Gastroesophageal sphincter (tissue), 3 donors: ENCODE measurements around the gene RNF212.

Source experiments
- EP300 ChIP-seq: sonication (generic); formaldehyde crosslinking; IDR thresholded peaks from one replicate; pipeline ENCODE4 v1.6.1; 2017; ENCODE audit warnings: antibody characterized with exemption, mild to moderate bottlenecking
- TF ChIP-seq, protein P1 (sequence below), 4 experiments: fragments of 200-600 bp in 2 of 4; fragments of 450-650 bp in 2 of 4; sonication (generic) in 1 of 4; IDR thresholded peaks; one replicate each; pipeline ENCODE4 v1.5.1; 2017 to 2019; ENCODE audit warnings: antibody characterized with exemption in 4 of 4, mild to moderate bottlenecking in 2 of 4, moderate library complexity in 2 of 4

DNA sequence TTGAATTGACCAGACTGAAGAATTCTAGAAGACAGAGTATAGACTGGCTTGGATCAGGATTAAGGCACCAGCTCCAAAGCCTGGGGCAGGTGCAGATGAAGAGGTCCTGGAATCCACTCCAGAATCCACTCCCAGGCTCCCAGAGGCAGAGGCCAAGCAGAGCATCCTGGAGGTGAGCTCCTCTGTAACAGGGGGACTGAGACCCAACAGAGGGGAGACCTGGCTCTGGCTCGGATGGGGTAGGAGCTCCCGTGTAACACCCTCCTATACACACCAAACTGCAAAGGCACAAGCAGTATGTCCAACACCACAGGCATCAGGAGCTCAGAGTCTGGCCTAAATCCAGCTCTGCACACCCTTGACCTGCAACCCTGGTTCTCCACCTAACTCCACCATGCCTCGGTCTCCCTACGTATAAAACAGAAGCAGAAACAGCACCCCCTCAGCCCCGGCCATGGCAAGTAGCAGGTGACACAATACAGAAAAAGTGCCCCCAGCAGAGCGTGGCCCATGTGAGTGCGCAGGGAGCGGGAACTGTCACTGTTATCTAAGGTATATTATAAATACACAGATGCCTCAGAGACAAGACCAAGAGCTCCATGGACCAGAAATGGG, 14.9 kb downstream of the RNF212 start:
- TF ChIP-seq EP300, result no peak
- TF ChIP-seq, protein P1, sequence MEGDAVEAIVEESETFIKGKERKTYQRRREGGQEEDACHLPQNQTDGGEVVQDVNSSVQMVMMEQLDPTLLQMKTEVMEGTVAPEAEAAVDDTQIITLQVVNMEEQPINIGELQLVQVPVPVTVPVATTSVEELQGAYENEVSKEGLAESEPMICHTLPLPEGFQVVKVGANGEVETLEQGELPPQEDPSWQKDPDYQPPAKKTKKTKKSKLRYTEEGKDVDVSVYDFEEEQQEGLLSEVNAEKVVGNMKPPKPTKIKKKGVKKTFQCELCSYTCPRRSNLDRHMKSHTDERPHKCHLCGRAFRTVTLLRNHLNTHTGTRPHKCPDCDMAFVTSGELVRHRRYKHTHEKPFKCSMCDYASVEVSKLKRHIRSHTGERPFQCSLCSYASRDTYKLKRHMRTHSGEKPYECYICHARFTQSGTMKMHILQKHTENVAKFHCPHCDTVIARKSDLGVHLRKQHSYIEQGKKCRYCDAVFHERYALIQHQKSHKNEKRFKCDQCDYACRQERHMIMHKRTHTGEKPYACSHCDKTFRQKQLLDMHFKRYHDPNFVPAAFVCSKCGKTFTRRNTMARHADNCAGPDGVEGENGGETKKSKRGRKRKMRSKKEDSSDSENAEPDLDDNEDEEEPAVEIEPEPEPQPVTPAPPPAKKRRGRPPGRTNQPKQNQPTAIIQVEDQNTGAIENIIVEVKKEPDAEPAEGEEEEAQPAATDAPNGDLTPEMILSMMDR (IDR thresholded peaks at IDR 0.05), result no peak
